HG02973 (cell line): ENCODE results near the gene FA2H.
"Not testable (repeated sequence)": the region's sequence is repeated elsewhere in the genome, so short reads cannot be mapped to it uniquely, and the experiment has no call there.

Experiments
- ATAC-seq: cut with Tn5 transposase; IDR thresholded peaks from one replicate; pipeline ENCODE4 v1.9.1; 2021; ENCODE audit warnings: moderate library complexity; ENCODE audit not compliant: unreplicated experiment

FA2H gene

GRCh38 chr16:74726716-74727115, 47.9 kb downstream of the FA2H start:
- ATAC-seq, result no peak

DNA sequence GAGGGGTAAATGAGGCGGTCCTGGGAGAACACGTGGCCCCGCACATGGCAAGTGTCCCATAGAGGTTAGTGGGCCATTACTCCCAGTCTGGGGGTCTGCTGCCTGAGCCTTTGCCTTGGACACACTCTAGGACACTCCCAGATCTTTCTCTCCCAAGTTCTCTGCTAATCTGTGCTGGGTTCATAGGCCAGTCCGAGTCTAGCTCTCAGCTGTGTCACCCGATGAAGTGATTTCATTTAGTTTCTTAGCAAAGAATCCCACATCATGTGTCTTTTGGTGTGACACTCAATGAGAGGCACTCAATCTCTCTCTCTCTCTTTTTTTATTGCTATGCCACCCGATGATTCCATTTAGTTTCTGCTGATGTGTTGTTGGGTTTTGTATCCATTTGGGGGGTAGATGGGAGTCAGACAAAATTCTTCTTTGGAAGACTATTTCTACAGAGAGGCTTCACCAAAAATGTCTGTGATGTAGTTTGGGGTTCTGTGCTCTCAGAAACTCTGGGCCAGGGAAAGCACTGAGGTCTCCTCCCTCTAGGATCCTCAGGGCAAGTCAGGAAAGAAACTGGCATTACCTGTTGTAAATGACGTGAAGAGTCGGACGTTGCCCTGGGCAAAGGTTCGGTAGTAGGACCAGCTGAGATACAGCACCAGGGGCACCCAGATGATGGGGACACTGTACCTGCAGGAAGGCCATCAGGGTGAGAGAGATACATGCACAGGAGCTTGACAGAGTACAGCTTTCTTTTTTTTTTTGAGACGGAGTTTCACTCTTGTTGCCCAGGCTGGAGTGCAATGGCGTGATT, 48.8 kb downstream of the FA2H start:
- ATAC-seq, result no peak

DNA sequence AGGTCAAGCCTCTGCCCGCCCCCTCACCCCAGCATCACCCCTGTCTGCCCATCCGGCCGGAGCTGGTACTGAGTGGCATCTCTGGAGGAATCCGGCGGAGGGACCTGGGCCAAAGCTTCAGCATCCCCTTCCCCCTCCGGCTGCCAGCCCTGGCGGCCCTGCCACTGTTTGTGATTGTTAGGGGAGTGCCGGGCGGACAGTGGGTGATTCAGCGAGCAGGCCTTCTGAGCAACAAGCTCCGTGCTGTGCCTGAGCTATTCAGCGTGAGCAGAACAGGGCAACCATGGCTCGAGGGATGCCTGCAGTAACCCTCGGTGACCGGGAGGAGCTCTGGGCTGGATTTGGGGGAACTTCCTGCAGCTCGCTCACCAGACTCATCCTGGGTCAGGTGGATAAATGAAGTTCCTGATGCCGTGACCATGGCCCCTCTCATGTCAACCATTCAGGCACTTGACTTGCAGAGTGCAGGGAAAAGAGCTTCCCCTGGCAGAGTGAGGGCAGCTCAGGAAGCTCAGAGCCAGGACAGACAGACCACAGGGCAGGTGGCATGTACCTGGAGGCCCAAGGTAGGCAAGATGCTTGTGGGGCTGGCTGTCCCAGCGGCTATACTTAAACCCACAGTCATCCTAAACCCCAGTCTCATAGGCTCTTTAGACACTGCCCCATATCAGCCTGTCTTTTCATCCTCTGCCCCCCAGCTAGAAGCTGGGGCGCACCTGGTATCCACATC, 49.6 kb downstream of the FA2H start:
- ATAC-seq, result no peak

- ATAC-seq, result no peak
These were observed 51.4 kb downstream of the FA2H start for GRCh38 chr16:74723256-74723655.

- ATAC-seq, result not testable (repeated sequence)
These were observed 52.5 kb downstream of the FA2H start for GRCh38 chr16:74722156-74722555.

DNA sequence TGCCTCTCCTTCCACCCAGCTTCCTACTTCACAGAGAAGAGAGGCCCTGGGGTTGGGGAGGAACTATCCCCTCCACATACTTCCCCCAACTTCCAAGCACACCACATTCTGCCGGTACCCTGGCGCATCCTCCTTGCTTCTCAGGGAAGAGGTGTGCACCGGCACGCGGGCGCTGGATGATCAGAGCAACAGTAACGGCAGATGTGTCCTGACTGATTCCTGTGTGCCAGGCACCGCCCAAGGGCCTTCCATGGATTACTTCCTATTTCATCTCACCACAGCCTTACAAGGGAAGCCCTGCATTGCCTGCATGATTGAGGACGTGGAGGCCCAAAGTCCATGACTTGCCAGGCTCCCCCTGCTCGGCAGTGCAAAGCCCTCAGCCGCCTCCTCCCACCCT, 52.9 kb downstream of the FA2H start:
- ATAC-seq, result no peak

- no peak for ATAC-seq
These were observed 54.0 kb downstream of the FA2H start for GRCh38 chr16:74720579-74720978.

DNA sequence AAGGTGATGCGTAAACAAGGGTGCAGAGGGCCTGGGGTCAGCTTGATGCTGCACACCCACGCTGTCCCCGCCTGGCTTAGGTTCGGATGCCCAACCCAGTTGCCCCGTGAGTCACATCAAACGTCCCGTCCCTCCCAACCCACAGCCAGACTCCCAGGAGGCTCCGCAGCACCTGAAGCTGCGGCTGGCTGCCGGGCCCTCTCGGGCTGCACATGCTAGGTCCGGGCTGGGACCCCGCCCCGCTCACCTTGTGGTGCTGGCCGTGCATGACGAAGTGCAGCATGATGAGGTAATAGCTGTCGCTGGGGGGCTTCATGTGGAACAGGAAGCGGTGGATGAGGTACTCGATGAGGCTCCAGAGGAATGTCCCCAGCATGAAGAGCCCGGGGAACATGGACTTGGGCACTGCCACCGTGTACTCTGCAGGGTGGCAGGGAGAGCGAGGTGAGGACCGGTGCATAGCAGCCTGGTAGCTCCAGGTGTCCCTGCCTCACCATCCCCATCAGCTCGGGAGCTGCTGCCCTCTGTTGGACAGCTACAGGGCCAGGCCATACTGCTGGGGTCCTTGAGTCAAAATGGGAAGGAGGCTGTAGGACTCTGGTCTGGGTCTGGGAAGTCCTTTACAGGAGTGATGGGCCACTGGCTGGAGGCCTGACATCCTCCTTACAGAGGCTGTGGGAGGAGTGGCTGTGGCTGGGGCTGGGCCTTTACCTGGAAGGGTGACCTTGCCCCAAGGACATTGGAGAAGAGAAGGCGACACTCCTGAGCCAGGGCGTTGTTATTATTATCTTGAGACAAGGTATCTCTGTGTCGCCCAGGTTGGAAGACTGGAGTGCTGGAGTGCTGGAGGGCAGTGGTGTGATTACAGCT, 55.6 kb downstream of the FA2H start:
- no peak for ATAC-seq

DNA sequence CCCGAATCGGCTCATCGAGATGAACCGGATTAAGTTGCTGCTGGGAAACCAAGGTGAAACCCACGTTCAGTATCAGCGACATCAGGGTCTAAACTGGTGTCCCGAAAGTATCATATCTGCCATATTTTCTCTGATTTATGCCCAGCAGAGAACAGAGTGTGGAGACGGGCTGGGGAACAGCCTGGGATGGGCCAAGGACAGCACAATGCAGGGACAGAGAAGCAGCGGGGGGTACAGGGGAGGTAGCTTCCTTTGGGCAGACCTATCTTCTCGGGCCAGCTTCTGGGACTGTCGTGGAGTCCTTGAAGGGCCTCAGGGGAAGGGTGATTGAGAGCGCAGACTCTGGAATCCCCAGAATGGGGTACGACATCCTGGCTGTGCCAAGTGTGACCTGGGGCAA, 56.5 kb downstream of the FA2H start:
- no peak for ATAC-seq

- ATAC-seq, result no peak
These were observed 57.3 kb downstream of the FA2H start for GRCh38 chr16:74717367-74717766.

- no peak for ATAC-seq
These were observed 58.3 kb downstream of the FA2H start for GRCh38 chr16:74716355-74716754.

DNA sequence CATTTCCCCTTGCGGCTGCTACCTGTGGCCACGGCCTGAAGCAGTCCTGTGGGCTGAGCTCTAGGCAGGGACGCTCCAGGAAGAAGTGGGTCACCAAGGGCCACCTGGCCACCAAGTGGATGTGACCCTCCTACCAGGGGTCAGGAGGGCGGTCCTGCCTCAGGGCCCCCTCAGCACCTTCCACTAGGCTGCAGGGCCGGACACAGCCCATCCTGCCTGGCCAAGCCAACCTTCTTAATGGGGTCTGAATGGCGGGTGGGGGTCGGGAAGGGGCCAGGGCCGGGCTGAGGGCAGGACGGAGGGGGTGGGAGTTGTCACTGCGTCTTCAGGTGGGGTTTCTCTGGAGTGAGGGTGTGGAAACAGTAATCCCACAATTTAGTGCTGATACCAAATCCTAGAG, 60.7 kb downstream of the FA2H start:
- no peak for ATAC-seq

DNA sequence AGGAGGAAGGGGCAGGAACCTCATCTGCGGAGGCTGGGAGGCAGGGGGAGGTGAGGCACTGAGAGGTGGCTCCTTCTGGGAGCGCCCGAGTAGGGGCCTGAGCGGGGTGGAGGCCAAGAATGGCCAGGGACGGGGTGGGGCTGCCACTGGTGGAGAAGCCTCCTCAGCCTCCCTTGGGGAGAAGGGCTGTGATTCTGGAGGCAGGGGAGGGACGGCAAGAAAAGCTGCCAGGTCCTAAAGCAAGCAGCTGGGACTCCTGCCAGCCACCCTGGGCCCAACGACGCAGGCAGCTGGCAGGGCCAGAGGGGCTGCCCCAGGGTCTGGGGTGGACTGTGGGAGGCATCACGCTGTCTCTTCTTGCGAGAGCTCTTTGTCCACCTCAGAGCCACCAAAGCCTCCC, 61.3 kb downstream of the FA2H start:
- no peak for ATAC-seq

- no peak for ATAC-seq
These were observed 62.7 kb downstream of the FA2H start for GRCh38 chr16:74711938-74712337.

- ATAC-seq, result no peak
These were observed 64.2 kb downstream of the FA2H start for GRCh38 chr16:74710401-74710800.

- no peak for ATAC-seq
These were observed 65.2 kb downstream of the FA2H start for GRCh38 chr16:74709441-74709877.

GRCh38 chr16:74700438-74701225, 74.0 kb downstream of the FA2H start, which contains the start of gene MLKL:
Gene MLKL, minus strand, starts transcription at chr16:74700862. Its CDS starts 5,105 bp downstream, at chr16:74695757.
- peak; percentile 42 for ATAC-seq

DNA sequence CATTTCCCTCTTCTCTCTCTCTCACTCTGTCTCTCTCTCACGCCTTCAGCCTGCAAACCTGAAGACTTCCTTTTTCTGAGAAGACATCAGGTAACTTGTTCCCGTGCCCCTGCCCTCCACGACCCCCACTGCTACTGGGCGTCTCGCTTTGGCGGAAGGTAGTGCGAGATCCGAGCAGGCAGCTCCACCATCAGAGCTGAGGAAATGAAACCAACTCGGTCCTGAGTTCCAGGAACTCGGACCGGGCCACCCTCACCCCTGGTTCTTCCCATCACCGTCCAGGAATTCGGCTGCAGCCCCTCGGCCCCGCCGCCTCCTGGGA, 74.5 kb downstream of the FA2H start:
- no peak for ATAC-seq

DNA sequence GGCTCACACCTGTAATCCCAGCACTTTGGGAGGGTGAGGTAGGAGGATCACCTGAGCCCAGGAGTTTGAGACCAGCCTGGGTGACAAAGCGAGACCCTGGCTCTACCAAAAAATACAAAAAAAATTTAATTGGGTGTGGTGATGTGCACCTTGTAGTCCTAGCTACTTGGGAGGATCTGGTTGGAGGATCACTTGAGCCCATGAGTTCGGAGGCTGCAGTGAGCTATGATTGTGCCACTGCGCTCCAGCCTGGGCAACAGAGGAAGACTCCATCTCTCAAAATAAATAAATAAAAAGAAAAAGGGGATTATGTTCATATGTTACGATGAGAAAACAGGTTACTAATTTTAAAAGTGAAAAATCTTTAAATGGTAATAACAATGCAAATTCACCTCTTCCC, 75.0 kb downstream of the FA2H start:
- no peak for ATAC-seq

GRCh38 chr16:74698222-74698621, 76.4 kb downstream of the FA2H start:
- no peak for ATAC-seq
